ENCODE measurements around the gene MAN1A2.
A peak's percentile ranks its signal among the peaks of the same experiment; 100 is the strongest.
"Not testable (repeated sequence)": the region's sequence is repeated elsewhere in the genome, so short reads cannot be mapped to it uniquely, and the experiment has no call there.

The MAN1A2 gene

GRCh38 chr1:117367046-117368025 lies at the start of gene MAN1A2:
MAN1A2 (plus strand) TSS chr1:117367449; CDS start chr1:117368184, 735 bp downstream.
- peak; percentile 54 to 57 for DNase-seq (ENCODE audit: low read depth in 2 of 2)

GRCh38 chr1:117318011-117318410 lies 49.2 kb upstream of the MAN1A2 start:
- DNase-seq (ENCODE audit: low read depth in 2 of 2) = no peak

GRCh38 chr1:117318426-117318825 lies 48.8 kb upstream of the MAN1A2 start:
- DNase-seq (ENCODE audit: low read depth in 2 of 2) = no peak

GRCh38 chr1:117320515-117320914 lies 46.7 kb upstream of the MAN1A2 start:
- DNase-seq (ENCODE audit: low read depth in 2 of 2) = no peak

- no peak for DNase-seq (ENCODE audit: low read depth in 2 of 2)
Observed at GRCh38 chr1:117321680-117322609, 45.3 kb upstream of the MAN1A2 start.

GRCh38 chr1:117324357-117324756 lies 42.9 kb upstream of the MAN1A2 start:
- DNase-seq (ENCODE audit: low read depth in 2 of 2) = no peak

- DNase-seq (ENCODE audit: low read depth in 2 of 2) = not testable (repeated sequence)
Observed at GRCh38 chr1:117326035-117326434, 41.2 kb upstream of the MAN1A2 start.

GRCh38 chr1:117327011-117327410 lies 40.2 kb upstream of the MAN1A2 start:
- DNase-seq (ENCODE audit: low read depth in 2 of 2) = no peak

- no peak for DNase-seq (ENCODE audit: low read depth in 2 of 2)
Observed at GRCh38 chr1:117335376-117336086, 31.7 kb upstream of the MAN1A2 start.

- DNase-seq (ENCODE audit: low read depth in 2 of 2) = no peak
Observed at GRCh38 chr1:117336088-117336817, 31.0 kb upstream of the MAN1A2 start.

GRCh38 chr1:117339866-117340700 lies 27.2 kb upstream of the MAN1A2 start:
- DNase-seq (ENCODE audit: low read depth in 2 of 2) = no peak

- no peak for DNase-seq (ENCODE audit: low read depth in 2 of 2)
Observed at GRCh38 chr1:117341123-117341522, 26.1 kb upstream of the MAN1A2 start.

- no peak for DNase-seq (ENCODE audit: low read depth in 2 of 2)
Observed at GRCh38 chr1:117342397-117342796, 24.9 kb upstream of the MAN1A2 start.

GRCh38 chr1:117346206-117346928 lies 20.9 kb upstream of the MAN1A2 start:
- no peak for DNase-seq (ENCODE audit: low read depth in 2 of 2)

GRCh38 chr1:117347907-117348306 lies 19.3 kb upstream of the MAN1A2 start:
- DNase-seq (ENCODE audit: low read depth in 2 of 2) = no peak

- DNase-seq (ENCODE audit: low read depth in 2 of 2) = not testable (repeated sequence)
Observed at GRCh38 chr1:117352695-117353094, 14.6 kb upstream of the MAN1A2 start.

GRCh38 chr1:117357833-117358603 lies 9.2 kb upstream of the MAN1A2 start:
- DNase-seq (ENCODE audit: low read depth in 2 of 2) = not testable (repeated sequence)

- not testable (repeated sequence) for DNase-seq (ENCODE audit: low read depth in 2 of 2)
Observed at GRCh38 chr1:117358604-117358887, 8.7 kb upstream of the MAN1A2 start.

Measured in activated CD4-positive, alpha-beta T cell treated with anti-CD3 and anti-CD28 coated beads for 24 hours (primary cell).